Skeletal muscle satellite cell (primary cell): ENCODE results near the gene AP3B1.
"Not testable (repeated sequence)": the region's sequence is repeated elsewhere in the genome, so short reads cannot be mapped to it uniquely, and the experiment has no call there.

Experiments used
- H3K27me3 ChIP-seq: 2 replicates; pipeline ENCODE4 v1.7.0; 2013; ENCODE audit warnings: low read length; ENCODE audit not compliant: control insufficient read depth, insufficient read depth
- H3K36me3 ChIP-seq: 2 replicates; pipeline ENCODE4 v1.7.0; 2013; ENCODE audit warnings: mild to moderate bottlenecking, control low read depth, low read length; ENCODE audit not compliant: insufficient read depth
- H3K4me1 ChIP-seq: 2 replicates; pipeline ENCODE4 v1.7.0; 2013; ENCODE audit warnings: low read length; ENCODE audit not compliant: control insufficient read depth, insufficient read depth
- H3K4me2 ChIP-seq: 2 replicates; pipeline ENCODE4 v1.7.0; 2013; ENCODE audit warnings: mild to moderate bottlenecking, low read length
- H3K4me3 ChIP-seq: 2 replicates; pipeline ENCODE4 v1.7.0; 2013; ENCODE audit warnings: low read length
- H3K9ac ChIP-seq: 2 replicates; pipeline ENCODE4 v1.7.0; 2013; ENCODE audit warnings: mild to moderate bottlenecking, low read depth, low read length, moderate library complexity
- H3K9me3 ChIP-seq: replicated peaks from 2 replicates; pipeline ENCODE4 v1.7.0; 2013; ENCODE audit warnings: mild to moderate bottlenecking, control low read depth, low read length

AP3B1 gene

GRCh38 chr5:78203815-78204214 lies 90.7 kb downstream of the AP3B1 start:
- Histone ChIP-seq H3K4me3 (no peak overlapping the region), H3K27me3 (no peaks in the 10 kb centered on the region), H3K4me2 (no peak overlapping the region), H3K9me3 (no peaks in the 10 kb centered on the region), H3K4me1 (no peaks in the 10 kb centered on the region), H3K9ac (no peak overlapping the region), H3K36me3 (peaks cover 17% of the 10 kb centered on the region)

- Histone ChIP-seq H3K4me3 (no peak overlapping the region), H3K36me3 (peaks cover 8% of the 10 kb centered on the region), H3K9me3 (no peaks in the 10 kb centered on the region), H3K4me1 (no peaks in the 10 kb centered on the region), H3K4me2 (no peak overlapping the region), H3K9ac (no peak overlapping the region), H3K27me3 (no peaks in the 10 kb centered on the region)
Measured at GRCh38 chr5:78190402-78190801, 104.1 kb downstream of the AP3B1 start.

GRCh38 chr5:78188681-78189080 lies 105.8 kb downstream of the AP3B1 start:
- H3K9ac ChIP-seq, H3K4me3 ChIP-seq, H3K9me3 ChIP-seq, H3K27me3 ChIP-seq, H3K36me3 ChIP-seq, H3K4me1 ChIP-seq, H3K4me2 ChIP-seq: not testable (repeated sequence)

- Histone ChIP-seq H3K4me1 (no peaks in the 10 kb centered on the region), H3K9ac (no peak overlapping the region), H3K4me2 (no peak overlapping the region), H3K27me3 (no peaks in the 10 kb centered on the region), H3K36me3 (peaks cover 3% of the 10 kb centered on the region), H3K9me3 (no peaks in the 10 kb centered on the region), H3K4me3 (no peak overlapping the region)
Measured at GRCh38 chr5:78187172-78187571, 107.3 kb downstream of the AP3B1 start.

- Histone ChIP-seq H3K4me3 (no peak overlapping the region), H3K27me3 (no peaks in the 10 kb centered on the region), H3K4me1 (no peaks in the 10 kb centered on the region), H3K36me3 (no peaks in the 10 kb centered on the region), H3K9me3 (no peaks in the 10 kb centered on the region), H3K9ac (no peak overlapping the region), H3K4me2 (no peak overlapping the region)
Measured at GRCh38 chr5:78182838-78183237, 111.7 kb downstream of the AP3B1 start.

- H3K4me3 ChIP-seq: no peak overlapping the region
- no peaks in the 10 kb centered on the region for H3K4me1 ChIP-seq
- peaks cover 20% of the 10 kb centered on the region for H3K36me3 ChIP-seq
- no peak overlapping the region for H3K9ac ChIP-seq
- H3K4me2 ChIP-seq: no peak overlapping the region
- H3K27me3 ChIP-seq: no peaks in the 10 kb centered on the region
- no peaks in the 10 kb centered on the region for H3K9me3 ChIP-seq
Measured at GRCh38 chr5:78178356-78178755, 116.1 kb downstream of the AP3B1 start.

- peaks cover 22% of the 10 kb centered on the region for H3K36me3 ChIP-seq
- not testable (repeated sequence) for H3K4me3 ChIP-seq, H3K27me3 ChIP-seq, H3K9me3 ChIP-seq, H3K4me2 ChIP-seq, H3K9ac ChIP-seq, H3K4me1 ChIP-seq
Measured at GRCh38 chr5:78170335-78170734, 124.2 kb downstream of the AP3B1 start.

GRCh38 chr5:78162253-78162862 lies 132.1 kb downstream of the AP3B1 start:
- no peaks in the 10 kb centered on the region for H3K27me3 ChIP-seq
- no peaks in the 10 kb centered on the region for H3K4me1 ChIP-seq

GRCh38 chr5:78157001-78157400 lies 137.5 kb downstream of the AP3B1 start:
- Histone ChIP-seq H3K36me3 (peaks cover 16% of the 10 kb centered on the region), H3K27me3 (no peaks in the 10 kb centered on the region)

More at GRCh38 chr5:78162253-78162862, 132.1 kb downstream of the AP3B1 start:
- Histone ChIP-seq H3K9me3 (no peaks in the 10 kb centered on the region), H3K36me3 (peaks cover 6% of the 10 kb centered on the region), H3K4me3 (no peak overlapping the region), H3K4me2 (no peak overlapping the region), H3K9ac (no peak overlapping the region)

GRCh38 chr5:78151594-78152271 lies 142.8 kb downstream of the AP3B1 start:
- Histone ChIP-seq H3K9me3 (no peaks in the 10 kb centered on the region), H3K9ac (no peak overlapping the region), H3K4me3 (no peak overlapping the region), H3K4me1 (no peaks in the 10 kb centered on the region), H3K4me2 (no peak overlapping the region), H3K27me3 (no peaks in the 10 kb centered on the region), H3K36me3 (peaks cover 19% of the 10 kb centered on the region)

More at GRCh38 chr5:78157001-78157400, 137.5 kb downstream of the AP3B1 start:
- H3K4me2 ChIP-seq: no peak overlapping the region
- no peaks in the 10 kb centered on the region for H3K9me3 ChIP-seq
- no peak overlapping the region for H3K4me3 ChIP-seq
- no peak overlapping the region for H3K9ac ChIP-seq
- H3K4me1 ChIP-seq: no peaks in the 10 kb centered on the region

GRCh38 chr5:78137290-78137689 lies 157.2 kb downstream of the AP3B1 start:
- Histone ChIP-seq H3K4me2 (no peak overlapping the region), H3K36me3 (peaks cover 15% of the 10 kb centered on the region), H3K9me3 (no peaks in the 10 kb centered on the region)

GRCh38 chr5:78133423-78133822 lies 161.1 kb downstream of the AP3B1 start:
- H3K4me1 ChIP-seq: no peaks in the 10 kb centered on the region
- H3K9me3 ChIP-seq: no peaks in the 10 kb centered on the region
- H3K9ac ChIP-seq: no peak overlapping the region
- H3K36me3 ChIP-seq: peaks cover 4% of the 10 kb centered on the region
- no peaks in the 10 kb centered on the region for H3K27me3 ChIP-seq
- no peak overlapping the region for H3K4me2 ChIP-seq
- H3K4me3 ChIP-seq: no peak overlapping the region

More at GRCh38 chr5:78137290-78137689, 157.2 kb downstream of the AP3B1 start:
- H3K9ac ChIP-seq: no peak overlapping the region
- no peak overlapping the region for H3K4me3 ChIP-seq
- H3K4me1 ChIP-seq: no peaks in the 10 kb centered on the region
- no peaks in the 10 kb centered on the region for H3K27me3 ChIP-seq
